Osteocyte (in vitro differentiated cells): ENCODE measurements around the gene THAP11. TPM values are rescaled to one million over a fixed set of nuclear protein-coding genes. Genes with fewer than 3 reads are reported as not detected.

Source experiments
- DNase-seq: peaks from one replicate; pipeline ENCODE4 v3.0.0; 2021; ENCODE audit warnings: mixed read lengths; ENCODE audit not compliant: unreplicated experiment; ENCODE audit errors: extremely low spot score
- H3K27ac Mint-ChIP-seq: one replicate; pipeline ENCODE4 v1.8.0; 2021; ENCODE audit warnings: mild to moderate bottlenecking, mixed read lengths; ENCODE audit not compliant: unreplicated experiment
- H3K27me3 Mint-ChIP-seq: one replicate; pipeline ENCODE4 v1.8.0; 2021; ENCODE audit warnings: mixed read lengths; ENCODE audit not compliant: unreplicated experiment
- H3K36me3 Mint-ChIP-seq: one replicate; pipeline ENCODE4 v1.8.0; 2021; ENCODE audit warnings: mixed read lengths; ENCODE audit not compliant: unreplicated experiment
- H3K4me1 Mint-ChIP-seq: one replicate; pipeline ENCODE4 v1.8.0; 2021; ENCODE audit warnings: mixed read lengths; ENCODE audit not compliant: unreplicated experiment
- H3K4me3 Mint-ChIP-seq: one replicate; pipeline ENCODE4 v1.8.0; 2021; ENCODE audit warnings: mild to moderate bottlenecking, moderate library complexity, mixed read lengths; ENCODE audit not compliant: unreplicated experiment
- H3K9me3 Mint-ChIP-seq: one replicate; pipeline ENCODE4 v1.8.0; 2021; ENCODE audit warnings: mixed read lengths; ENCODE audit not compliant: unreplicated experiment
- CTCF ChIP-seq: fragments of 200-600 bp; sonication (generic); IDR thresholded peaks from 2 replicates; pipeline ENCODE4 v1.5.0; 2021; ENCODE audit warnings: antibody characterized with exemption, mild to moderate bottlenecking, moderate library complexity
- total RNA-seq: library from RNA; stranded (reverse); gene quantifications from 2 replicates; pipeline ENCODE4 v1.2.1, GENCODE V29; 2021

THAP11 gene
- total RNA-seq, 1 donor from 2014 or later = 30.0 TPM

DNA sequence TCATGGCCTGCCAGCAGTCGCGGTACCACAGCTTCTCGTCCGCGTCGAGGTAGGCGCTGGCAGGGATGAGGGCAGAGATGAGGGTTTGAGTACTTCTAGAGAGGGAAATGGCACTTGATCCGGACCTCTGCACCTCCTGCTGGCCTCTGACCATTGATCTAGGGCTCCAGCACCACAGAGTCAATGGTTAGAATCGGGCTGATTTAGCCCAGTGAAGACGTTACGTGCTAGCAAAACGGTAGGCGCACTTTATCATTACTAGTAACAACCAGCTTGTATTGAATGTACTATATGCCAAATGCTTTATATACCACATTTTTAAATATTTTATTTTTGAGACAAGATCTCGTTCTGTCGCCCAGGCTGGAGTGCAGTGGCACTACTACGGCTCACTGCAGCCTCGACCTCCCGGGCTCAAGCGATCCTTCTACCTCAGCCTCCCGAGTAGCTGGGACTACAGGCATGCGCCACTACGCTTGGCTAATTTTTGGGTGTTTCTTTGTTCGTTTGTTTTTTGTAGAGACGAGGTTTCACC is 34.9 kb upstream of the THAP11 start:
- Mint-ChIP-seq H3K27ac (peak overlapping the region; percentile 97), H3K27me3 (peaks cover 2% of the 10 kb centered on the region), H3K36me3 (peaks cover 2% of the 10 kb centered on the region), H3K9me3 (no peaks in the 10 kb centered on the region), H3K4me3 (peak overlapping the region; percentile 95), H3K4me1 (peaks cover 15% of the 10 kb centered on the region)
- TF ChIP-seq CTCF = no peak
- DNase-seq = no peak

DNA sequence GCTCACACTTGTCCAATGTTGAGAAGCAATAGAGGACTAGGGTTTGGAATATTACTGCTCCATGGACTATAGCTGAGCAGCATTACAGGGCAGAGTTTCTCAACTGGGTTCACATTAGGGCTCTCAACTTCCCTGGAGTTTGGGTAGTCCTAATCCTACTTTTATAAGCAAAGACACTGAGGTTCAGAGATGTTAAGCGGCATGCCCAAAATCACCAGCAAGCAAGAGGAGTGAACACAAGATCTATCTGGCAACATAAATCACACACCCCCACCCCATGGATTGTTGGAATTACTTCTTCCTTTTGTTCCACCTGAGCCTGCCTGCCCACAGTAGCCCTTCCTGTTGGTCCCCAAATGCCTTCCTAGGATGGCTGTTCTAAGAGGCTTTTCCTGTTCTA is 30.2 kb upstream of the THAP11 start:
- Mint-ChIP-seq H3K27ac (no peak overlapping the region), H3K4me3 (no peak overlapping the region), H3K4me1 (peaks cover 7% of the 10 kb centered on the region), H3K9me3 (no peaks in the 10 kb centered on the region), H3K36me3 (no peaks in the 10 kb centered on the region), H3K27me3 (peaks cover 2% of the 10 kb centered on the region)
- no peak for TF ChIP-seq CTCF
- no peak for DNase-seq

GRCh38 chr16:67814567-67814966 is 27.6 kb upstream of the THAP11 start:
- Mint-ChIP-seq H3K9me3 (no peaks in the 10 kb centered on the region), H3K27me3 (peaks cover 2% of the 10 kb centered on the region), H3K27ac (no peak overlapping the region), H3K4me1 (peaks cover 2% of the 10 kb centered on the region), H3K4me3 (no peak overlapping the region), H3K36me3 (no peaks in the 10 kb centered on the region)
- no peak for TF ChIP-seq CTCF
- DNase-seq = no peak

- no peak for TF ChIP-seq CTCF
- Mint-ChIP-seq H3K27ac (no peak overlapping the region), H3K27me3 (no peaks in the 10 kb centered on the region), H3K4me3 (no peak overlapping the region), H3K9me3 (no peaks in the 10 kb centered on the region), H3K36me3 (no peaks in the 10 kb centered on the region), H3K4me1 (peaks cover 2% of the 10 kb centered on the region)
- no peak for DNase-seq
Measured at GRCh38 chr16:67820608-67821259, 21.4 kb upstream of the THAP11 start.

- Mint-ChIP-seq H3K4me3 (no peak overlapping the region), H3K9me3 (no peaks in the 10 kb centered on the region), H3K4me1 (no peaks in the 10 kb centered on the region), H3K36me3 (no peaks in the 10 kb centered on the region), H3K27me3 (no peaks in the 10 kb centered on the region), H3K27ac (no peak overlapping the region)
- TF ChIP-seq CTCF = no peak
- no peak for DNase-seq
Measured at GRCh38 chr16:67822511-67822910, 19.6 kb upstream of the THAP11 start.
